HG03469 (cell line): ENCODE data around the gene SRRM5.
"Not testable (repeated sequence)": the region's sequence is repeated elsewhere in the genome, so short reads cannot be mapped to it uniquely, and the experiment has no call there.

Source experiments
- ATAC-seq: cut with Tn5 transposase; IDR thresholded peaks from one replicate; pipeline ENCODE4 v1.9.1; 2021; ENCODE audit warnings: mild to moderate bottlenecking, moderate library complexity, moderate number of reproducible peaks; ENCODE audit not compliant: unreplicated experiment

SRRM5 gene

GRCh38 chr19:43611788-43612187, at the start of gene SRRM5:
Gene SRRM5, plus strand, starts transcription at chr19:43612088. Its CDS starts 34 bp downstream, at chr19:43612122.
- ATAC-seq: no peak

- ATAC-seq: no peak
Observed at GRCh38 chr19:43562226-43562697, 49.6 kb upstream of the SRRM5 start.

GRCh38 chr19:43562698-43563241, 49.1 kb upstream of the SRRM5 start:
- peak; percentile 75 for ATAC-seq

- no peak for ATAC-seq
Observed at GRCh38 chr19:43563816-43564457, 48.0 kb upstream of the SRRM5 start.

GRCh38 chr19:43564800-43565199, 47.1 kb upstream of the SRRM5 start:
- no peak for ATAC-seq

GRCh38 chr19:43569657-43570056, 42.2 kb upstream of the SRRM5 start:
- ATAC-seq: no peak

GRCh38 chr19:43570174-43570791, 41.6 kb upstream of the SRRM5 start:
- no peak for ATAC-seq

- ATAC-seq: no peak
Observed at GRCh38 chr19:43572171-43572588, 39.7 kb upstream of the SRRM5 start.

GRCh38 chr19:43574424-43575155, 37.3 kb upstream of the SRRM5 start:
- ATAC-seq: no peak

GRCh38 chr19:43575156-43575950, 36.5 kb upstream of the SRRM5 start, which contains the start of the genes PINLYP and XRCC1:
Gene PINLYP, plus strand, starts transcription at chr19:43575801. Its CDS starts 1,391 bp downstream, at chr19:43577192.
Gene XRCC1, minus strand, starts transcription at chr19:43575527. Its CDS starts 69 bp downstream, at chr19:43575458.
- ATAC-seq: peak; percentile 89

- no peak for ATAC-seq
Observed at GRCh38 chr19:43575955-43576878, 35.7 kb upstream of the SRRM5 start.

- ATAC-seq: no peak
Observed at GRCh38 chr19:43578787-43579186, 33.1 kb upstream of the SRRM5 start.

GRCh38 chr19:43581467-43581866, 30.4 kb upstream of the SRRM5 start:
- ATAC-seq: no peak

- no peak for ATAC-seq
Observed at GRCh38 chr19:43582495-43582894, 29.4 kb upstream of the SRRM5 start.

GRCh38 chr19:43584484-43584883, 27.4 kb upstream of the SRRM5 start:
- no peak for ATAC-seq

GRCh38 chr19:43586346-43586745, 25.5 kb upstream of the SRRM5 start:
- no peak for ATAC-seq

- not testable (repeated sequence) for ATAC-seq
Observed at GRCh38 chr19:43587029-43587428, 24.9 kb upstream of the SRRM5 start.

- no peak for ATAC-seq
Observed at GRCh38 chr19:43589277-43589676, 22.6 kb upstream of the SRRM5 start.

- ATAC-seq: no peak
Observed at GRCh38 chr19:43589678-43590077, 22.2 kb upstream of the SRRM5 start.
